ENCODE measurements around the gene LYSET.

Gene LYSET

DNA sequence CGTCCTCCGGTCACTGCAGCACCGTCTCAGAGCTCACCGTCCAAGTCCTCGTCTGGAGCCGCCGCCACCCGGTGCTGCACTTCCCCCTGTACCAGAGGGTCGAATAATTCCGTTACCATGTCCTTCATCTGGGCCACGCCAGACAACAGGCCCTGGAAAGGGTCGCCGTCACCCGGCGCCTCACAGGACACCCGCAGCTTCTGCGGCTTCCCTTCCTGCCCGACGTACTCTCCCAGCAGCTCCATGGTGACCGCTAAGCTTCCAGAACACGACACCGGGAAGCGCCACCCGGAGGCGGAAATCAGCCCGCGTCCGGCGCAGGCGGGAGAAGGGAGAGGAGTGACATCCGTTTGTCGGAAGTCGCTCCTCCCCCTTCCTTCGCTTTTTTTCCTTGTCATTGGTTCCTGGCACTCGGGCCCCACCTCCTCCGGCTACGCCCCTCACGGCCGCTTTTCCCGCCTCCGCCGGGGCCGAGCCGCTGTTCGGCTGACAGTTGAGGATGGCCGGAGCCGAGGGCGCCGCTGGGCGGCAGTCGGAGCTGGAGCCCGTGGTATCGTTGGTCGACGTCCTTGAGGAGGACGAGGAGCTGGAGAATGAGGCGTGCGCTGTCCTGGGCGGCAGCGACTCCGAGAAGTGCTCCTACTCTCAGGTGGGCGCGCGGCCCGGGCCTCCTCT lies 21.8 kb downstream of the LYSET start, which contains the start of the genes GON7 and UBR7:
Gene GON7, minus strand, starts transcription at position 273 of the 675 bp plus-strand sequence. Its CDS starts 28 bp downstream, at position 245.
Gene UBR7, plus strand, starts transcription at position 464 of the 675 bp plus-strand sequence. Its CDS starts 36 bp downstream, at position 500.
- peak within 1 kb of the TSS; percentile 93 for H3K9ac ChIP-seq (ENCODE audit: low read length)
- H3K9me2 ChIP-seq (ENCODE audit: low read depth, low read length) = no peaks in the 10 kb centered on the region
- H3K4me1 ChIP-seq (ENCODE audit: insufficient read depth, low read length, severe bottlenecking) = peaks cover 60% of the 10 kb centered on the region
- H4K20me1 ChIP-seq (ENCODE audit: insufficient read depth, low read length) = no peaks in the 10 kb centered on the region
- H3K36me3 ChIP-seq (ENCODE audit: insufficient read depth, low read length) = peaks cover 40% of the 10 kb centered on the region
- no peaks in the 10 kb centered on the region for H3F3A ChIP-seq (ENCODE audit: insufficient read depth, low read length)
- no peaks in the 10 kb centered on the region for H3K27me3 ChIP-seq (ENCODE audit: insufficient read depth, low read length)
- H3K79me2 ChIP-seq (ENCODE audit: insufficient read depth, low read length) = peaks cover 62% of the 10 kb centered on the region
- H3K4me2 ChIP-seq (ENCODE audit: low read length) = peak within 1 kb of the TSS; percentile 98
- no peaks in the 10 kb centered on the region for H3K9me3 ChIP-seq (ENCODE audit: low read length)
- peak within 1 kb of the TSS; percentile 95 for H3K4me3 ChIP-seq (ENCODE audit: low read depth, low read length, poor library complexity, severe bottlenecking)
- no peak within 1 kb of the TSS for H2AFZ ChIP-seq (ENCODE audit: low read length)
- H3K27ac ChIP-seq (ENCODE audit: low read depth, low read length, poor library complexity, severe bottlenecking) = peak within 1 kb of the TSS; percentile 62
- no peak for TF ChIP-seq EZH2 (IDR thresholded peaks at IDR 0.05; ENCODE audit: borderline replicate concordance, low read length)
- TF ChIP-seq, protein P1, sequence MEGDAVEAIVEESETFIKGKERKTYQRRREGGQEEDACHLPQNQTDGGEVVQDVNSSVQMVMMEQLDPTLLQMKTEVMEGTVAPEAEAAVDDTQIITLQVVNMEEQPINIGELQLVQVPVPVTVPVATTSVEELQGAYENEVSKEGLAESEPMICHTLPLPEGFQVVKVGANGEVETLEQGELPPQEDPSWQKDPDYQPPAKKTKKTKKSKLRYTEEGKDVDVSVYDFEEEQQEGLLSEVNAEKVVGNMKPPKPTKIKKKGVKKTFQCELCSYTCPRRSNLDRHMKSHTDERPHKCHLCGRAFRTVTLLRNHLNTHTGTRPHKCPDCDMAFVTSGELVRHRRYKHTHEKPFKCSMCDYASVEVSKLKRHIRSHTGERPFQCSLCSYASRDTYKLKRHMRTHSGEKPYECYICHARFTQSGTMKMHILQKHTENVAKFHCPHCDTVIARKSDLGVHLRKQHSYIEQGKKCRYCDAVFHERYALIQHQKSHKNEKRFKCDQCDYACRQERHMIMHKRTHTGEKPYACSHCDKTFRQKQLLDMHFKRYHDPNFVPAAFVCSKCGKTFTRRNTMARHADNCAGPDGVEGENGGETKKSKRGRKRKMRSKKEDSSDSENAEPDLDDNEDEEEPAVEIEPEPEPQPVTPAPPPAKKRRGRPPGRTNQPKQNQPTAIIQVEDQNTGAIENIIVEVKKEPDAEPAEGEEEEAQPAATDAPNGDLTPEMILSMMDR (IDR thresholded peaks at IDR 0.05; ENCODE audit: low read length) = no peak

- Histone ChIP-seq H3K4me3 (ENCODE audit: low read depth, low read length, poor library complexity, severe bottlenecking) (peak overlapping the region; percentile 95), H3K79me2 (ENCODE audit: insufficient read depth, low read length) (peaks cover 60% of the 10 kb centered on the region), H3K4me1 (ENCODE audit: insufficient read depth, low read length, severe bottlenecking) (peaks cover 60% of the 10 kb centered on the region), H3K4me2 (ENCODE audit: low read length) (peak overlapping the region; percentile 98), H2AFZ (ENCODE audit: low read length) (no peak overlapping the region), H3K27ac (ENCODE audit: low read depth, low read length, poor library complexity, severe bottlenecking) (peak overlapping the region; percentile 47), H3F3A (ENCODE audit: insufficient read depth, low read length) (no peaks in the 10 kb centered on the region), H3K36me3 (ENCODE audit: insufficient read depth, low read length) (peaks cover 47% of the 10 kb centered on the region), H3K9me2 (ENCODE audit: low read depth, low read length) (no peaks in the 10 kb centered on the region), H3K27me3 (ENCODE audit: insufficient read depth, low read length) (no peaks in the 10 kb centered on the region), H3K9me3 (ENCODE audit: low read length) (no peaks in the 10 kb centered on the region), H4K20me1 (ENCODE audit: insufficient read depth, low read length) (no peaks in the 10 kb centered on the region), H3K9ac (ENCODE audit: low read length) (peak overlapping the region; percentile 93)
- TF ChIP-seq, protein P1 (IDR thresholded peaks at IDR 0.05; ENCODE audit: low read length) = peak; percentile 39; the same call in 1 of the 2 replicates
- no peak for TF ChIP-seq EZH2 (IDR thresholded peaks at IDR 0.05; ENCODE audit: borderline replicate concordance, low read length)
These were observed 22.6 kb downstream of the LYSET start for GRCh38 chr14:93207468-93208308.

DNA sequence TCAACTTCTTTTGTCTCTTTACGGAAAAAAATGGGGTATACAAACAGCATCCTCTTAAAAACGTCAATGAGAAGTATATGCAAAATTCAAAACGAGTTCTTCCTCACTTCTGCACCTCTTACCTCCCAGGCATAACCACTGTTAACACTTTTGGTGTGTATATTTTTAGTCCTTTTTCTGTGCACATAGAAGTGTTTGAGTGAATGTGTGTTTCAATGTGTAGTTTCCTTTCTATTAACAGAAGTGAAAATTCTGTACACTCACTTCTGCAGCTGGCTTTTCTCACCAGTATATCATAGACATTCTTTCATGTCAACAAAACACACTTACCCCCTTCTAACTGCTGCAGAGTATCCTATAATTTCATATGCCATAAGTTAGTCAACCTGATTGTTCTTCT lies 27.3 kb downstream of the LYSET start:
- Histone ChIP-seq H3K36me3 (ENCODE audit: insufficient read depth, low read length) (peaks cover 67% of the 10 kb centered on the region), H3K4me3 (ENCODE audit: low read depth, low read length, poor library complexity, severe bottlenecking) (no peak overlapping the region), H3K27ac (ENCODE audit: low read depth, low read length, poor library complexity, severe bottlenecking) (peak overlapping the region; percentile 7), H2AFZ (ENCODE audit: low read length) (no peak overlapping the region), H3K9me2 (ENCODE audit: low read depth, low read length) (no peaks in the 10 kb centered on the region), H3K9me3 (ENCODE audit: low read length) (no peaks in the 10 kb centered on the region), H3K9ac (ENCODE audit: low read length) (no peak overlapping the region), H3K4me1 (ENCODE audit: insufficient read depth, low read length, severe bottlenecking) (peaks cover 30% of the 10 kb centered on the region), H3K27me3 (ENCODE audit: insufficient read depth, low read length) (no peaks in the 10 kb centered on the region), H3K4me2 (ENCODE audit: low read length) (no peak overlapping the region), H3K79me2 (ENCODE audit: insufficient read depth, low read length) (peaks cover 20% of the 10 kb centered on the region), H4K20me1 (ENCODE audit: insufficient read depth, low read length) (no peaks in the 10 kb centered on the region), H3F3A (ENCODE audit: insufficient read depth, low read length) (no peaks in the 10 kb centered on the region)
- TF ChIP-seq, protein P1 (IDR thresholded peaks at IDR 0.05; ENCODE audit: low read length) = no peak
- no peak for TF ChIP-seq EZH2 (IDR thresholded peaks at IDR 0.05; ENCODE audit: borderline replicate concordance, low read length)
